Type B pancreatic cell (in vitro differentiated cells): ENCODE measurements around the gene TMEM163. TPM values are rescaled to one million over a fixed set of nuclear protein-coding genes. Genes with fewer than 3 reads are reported as not detected.

Source experiments
- DNase-seq: peaks from one replicate; pipeline ENCODE4 v3.0.0; 2021; ENCODE audit warnings: mixed read lengths; ENCODE audit not compliant: unreplicated experiment; ENCODE audit errors: extremely low spot score
- H3K27ac Mint-ChIP-seq: 2 replicates; pipeline ENCODE4 v1.8.0; 2021; ENCODE audit warnings: mild to moderate bottlenecking, mixed read lengths
- H3K27me3 Mint-ChIP-seq: 2 replicates; pipeline ENCODE4 v1.8.0; 2021; ENCODE audit warnings: mixed read lengths
- H3K36me3 Mint-ChIP-seq: 2 replicates; pipeline ENCODE4 v1.8.0; 2021; ENCODE audit warnings: mixed read lengths
- H3K4me1 Mint-ChIP-seq: one replicate; pipeline ENCODE4 v1.8.0; 2021; ENCODE audit warnings: mixed read lengths; ENCODE audit not compliant: unreplicated experiment
- H3K4me3 Mint-ChIP-seq: 2 replicates; pipeline ENCODE4 v1.8.0; 2021; ENCODE audit warnings: mild to moderate bottlenecking, mixed read lengths
- H3K9me3 Mint-ChIP-seq: 2 replicates; pipeline ENCODE4 v1.8.0; 2021; ENCODE audit warnings: mixed read lengths
- CTCF ChIP-seq: fragments of 200-600 bp; sonication (generic); conservative IDR thresholded peaks from 2 replicates; pipeline ENCODE4 v1.5.0; 2021; ENCODE audit warnings: antibody characterized with exemption, mild to moderate bottlenecking
- total RNA-seq: library from RNA; stranded (reverse); gene quantifications from 2 replicates; pipeline ENCODE4 v1.2.1, GENCODE V29; 2021; ENCODE audit warnings: low replicate concordance

The TMEM163 gene
- total RNA-seq, 1 donor from 2014 or later: 4.0 TPM

DNA sequence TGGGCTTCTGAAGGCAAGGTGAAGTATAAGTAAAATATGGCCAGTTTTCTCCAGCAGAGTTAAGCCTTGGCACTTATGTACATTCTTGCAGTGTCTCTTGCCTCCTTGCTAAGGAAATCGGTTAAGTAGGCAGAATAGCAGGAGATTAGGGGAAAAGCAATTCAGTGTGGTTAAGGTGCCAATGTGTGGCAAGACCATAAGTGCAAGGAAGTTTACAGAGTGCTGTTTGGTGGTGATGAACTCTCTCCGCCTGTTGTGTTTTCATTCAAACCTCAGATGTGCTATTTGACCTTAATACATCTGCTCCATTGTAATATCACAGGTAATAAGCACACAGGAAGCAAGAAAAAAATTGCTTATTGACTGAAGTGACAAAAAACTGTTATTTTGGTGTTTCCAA, 308.8 kb downstream of the TMEM163 start:
- no peaks in the 10 kb centered on the region for H3K36me3 Mint-ChIP-seq
- no peak for DNase-seq
- no peak overlapping the region for H3K27ac Mint-ChIP-seq
- H3K4me3 Mint-ChIP-seq: no peak overlapping the region
- peaks cover 17% of the 10 kb centered on the region for H3K4me1 Mint-ChIP-seq
- H3K27me3 Mint-ChIP-seq: no peaks in the 10 kb centered on the region
- TF ChIP-seq CTCF: no peak
- no peaks in the 10 kb centered on the region for H3K9me3 Mint-ChIP-seq

GRCh38 chr2:134408791-134409190, 310.0 kb downstream of the TMEM163 start:
- DNase-seq: no peak
- Mint-ChIP-seq H3K4me1 (peaks cover 17% of the 10 kb centered on the region), H3K27ac (no peak overlapping the region), H3K36me3 (peaks cover 5% of the 10 kb centered on the region), H3K9me3 (no peaks in the 10 kb centered on the region), H3K27me3 (no peaks in the 10 kb centered on the region), H3K4me3 (no peak overlapping the region)
- no peak for TF ChIP-seq CTCF

DNA sequence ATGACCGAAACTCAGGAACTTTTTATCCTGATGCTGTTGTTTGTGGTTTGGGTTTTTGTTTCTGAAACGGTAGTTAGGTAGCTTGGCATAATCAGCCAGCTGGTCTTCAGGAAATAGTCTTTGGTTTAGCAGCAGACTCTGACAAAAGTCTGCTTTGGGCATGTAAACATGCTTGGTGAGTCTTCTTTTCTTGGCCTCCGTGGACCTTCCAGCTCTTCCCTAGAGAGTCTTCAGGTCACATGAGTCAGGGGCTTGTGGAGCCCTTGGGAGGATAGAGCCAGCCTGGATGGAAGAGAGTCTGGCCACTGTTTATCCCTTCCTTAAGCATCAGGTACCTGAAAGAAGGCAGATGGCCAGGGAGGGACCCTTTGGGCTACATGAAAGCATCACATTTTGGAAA, 310.4 kb downstream of the TMEM163 start:
- Mint-ChIP-seq H3K9me3 (no peaks in the 10 kb centered on the region), H3K4me1 (peaks cover 17% of the 10 kb centered on the region)
- no peak for DNase-seq

DNA sequence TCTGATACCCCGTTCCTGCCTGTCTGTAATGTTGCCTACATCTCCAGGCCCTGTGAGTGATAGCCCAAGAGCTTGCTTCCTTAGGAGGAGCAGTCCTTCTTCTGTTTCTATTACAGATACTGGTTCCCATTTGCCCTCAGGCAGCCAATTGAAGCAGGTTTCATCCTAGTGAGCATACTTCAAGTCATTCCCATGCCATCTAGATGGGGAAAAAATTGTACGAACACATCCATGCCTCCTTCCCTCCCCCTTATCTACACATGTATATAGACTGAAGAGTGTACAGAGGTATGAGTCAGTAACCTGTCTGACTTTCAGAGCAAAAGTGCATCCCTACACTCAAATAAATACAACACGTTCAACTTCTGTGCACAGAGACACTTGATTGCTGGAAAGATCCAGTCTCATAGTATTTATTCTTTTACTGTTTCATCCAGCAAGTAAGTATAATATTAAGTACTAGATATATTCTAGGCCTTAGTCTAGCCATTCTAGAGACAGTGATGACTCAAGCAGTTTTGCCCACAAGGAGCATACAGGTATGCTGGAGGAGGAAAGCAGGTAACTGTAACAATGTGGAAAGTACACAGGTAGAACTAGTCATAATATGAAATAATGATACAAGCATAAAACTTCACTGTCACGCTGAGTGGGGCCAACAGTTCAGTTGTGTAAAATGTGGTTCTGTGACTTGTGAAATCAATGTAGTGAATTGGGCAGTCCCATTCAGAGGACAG, 311.5 kb downstream of the TMEM163 start:
- Mint-ChIP-seq H3K27ac (no peak overlapping the region), H3K9me3 (no peaks in the 10 kb centered on the region), H3K36me3 (peaks cover 11% of the 10 kb centered on the region), H3K27me3 (no peaks in the 10 kb centered on the region), H3K4me1 (peaks cover 22% of the 10 kb centered on the region), H3K4me3 (no peak overlapping the region)
- no peak for DNase-seq
- no peak for TF ChIP-seq CTCF

More for the DNA sequence above, 310.4 kb downstream of the TMEM163 start:
- peaks cover 9% of the 10 kb centered on the region for H3K36me3 Mint-ChIP-seq
- no peak overlapping the region for H3K27ac Mint-ChIP-seq
- no peak for TF ChIP-seq CTCF
- no peak overlapping the region for H3K4me3 Mint-ChIP-seq
- no peaks in the 10 kb centered on the region for H3K27me3 Mint-ChIP-seq

- Mint-ChIP-seq H3K4me3 (no peak overlapping the region), H3K36me3 (peaks cover 11% of the 10 kb centered on the region), H3K9me3 (no peaks in the 10 kb centered on the region), H3K27me3 (no peaks in the 10 kb centered on the region), H3K27ac (no peak overlapping the region), H3K4me1 (peaks cover 20% of the 10 kb centered on the region)
- no peak for TF ChIP-seq CTCF
- no peak for DNase-seq
These were observed 312.1 kb downstream of the TMEM163 start for GRCh38 chr2:134406736-134407135.

GRCh38 chr2:134406311-134406710, 312.5 kb downstream of the TMEM163 start:
- Mint-ChIP-seq H3K9me3 (no peaks in the 10 kb centered on the region), H3K27me3 (no peaks in the 10 kb centered on the region), H3K4me1 (peaks cover 20% of the 10 kb centered on the region), H3K36me3 (peaks cover 11% of the 10 kb centered on the region), H3K4me3 (no peak overlapping the region), H3K27ac (no peak overlapping the region)
- no peak for TF ChIP-seq CTCF
- DNase-seq: no peak
